B cell (primary cell): ENCODE data around the gene ADGRF1. TPM values are rescaled to one million over a fixed set of nuclear protein-coding genes. Genes with fewer than 3 reads are reported as not detected.

Source experiments
- ATAC-seq: fragments of 200-7000 bp; cut with Tn5 transposase; one replicate; pipeline ENCODE4 v1.10.0; 2021; ENCODE audit warnings: low read depth, mild to moderate bottlenecking, moderate number of reproducible peaks, moderate library complexity
- CTCF ChIA-PET: fragments of 350-600 bp; sonication (Branson Sonifier 250); formaldehyde crosslinking; loops from one replicate; lab custom pipeline; 2021; ENCODE audit warnings: antibody characterized with exemption, inconsistent platforms; lab: Charles Lee
- POLR2A ChIA-PET: fragments of 350-600 bp; sonication (Branson Sonifier 250); formaldehyde crosslinking; loops from one replicate; lab custom pipeline; 2021; ENCODE audit warnings: antibody characterized with exemption; lab: Charles Lee
- DNase-seq: peaks from one replicate; pipeline ENCODE4 v3.0.0; 2013
- H2AFZ ChIP-seq: 2 replicates; pipeline ENCODE4 v1.6.1; 2012; ENCODE audit warnings: mild to moderate bottlenecking, low read depth, low read length; ENCODE audit not compliant: insufficient read depth, poor library complexity, severe bottlenecking
- H3K27ac ChIP-seq, 2 donors: 1 replicate in 1 of 2; 2 replicates in 1 of 2; pipeline ENCODE4 v1.5.1; 2012 to 2013; ENCODE audit warnings: low read length in 2 of 2, mild to moderate bottlenecking in 2 of 2, moderate library complexity in 1 of 2
- H3K27me3 ChIP-seq, 4 experiments: fragments of 200-600 bp in 1 of 4; sonication (generic) in 1 of 4; replicated peaks in 1 of 4; 1 replicate in 2 of 4; 2 replicates in 2 of 4; pipeline versions ENCODE4 v1.6.1 to v1.7.0; 2013 to 2016; ENCODE audit warnings: low read length in 3 of 4, mild to moderate bottlenecking in 2 of 4, mixed read lengths in 1 of 4, moderate library complexity in 1 of 4; ENCODE audit not compliant: insufficient read depth in 4 of 4, control insufficient read depth in 3 of 4; ENCODE audit errors: control extremely low read depth in 1 of 4
- H3K36me3 ChIP-seq, 2 experiments: replicated peaks in 1 of 2; 1 replicate in 1 of 2; 2 replicates in 1 of 2; pipeline versions ENCODE4 v1.6.1 to v1.7.1; 2013; ENCODE audit warnings: low read length in 1 of 2; ENCODE audit not compliant: insufficient read depth in 2 of 2, control insufficient read depth in 1 of 2; ENCODE audit errors: control extremely low read depth in 1 of 2, extremely low read depth in 1 of 2
- H3K4me1 ChIP-seq, 2 donors: fragments of 200-600 bp in 1 of 2; sonication (generic) in 1 of 2; 1 replicate in 1 of 2; 2 replicates in 1 of 2; pipeline versions ENCODE4 v1.5.1 to v1.6.1; 2013 to 2017; ENCODE audit warnings: low read length in 2 of 2; ENCODE audit not compliant: control insufficient read depth in 2 of 2, insufficient read depth in 2 of 2
- H3K4me2 ChIP-seq: replicated peaks from 2 replicates; pipeline ENCODE3; 2012; ENCODE audit warnings: mild to moderate bottlenecking, low read depth, low read length; ENCODE audit not compliant: poor library complexity, severe bottlenecking
- H3K4me3 ChIP-seq, 5 experiments: fragments of 200-600 bp in 1 of 5; sonication (generic) in 1 of 5; 1 replicate in 3 of 5; 2 replicates in 2 of 5; pipeline versions ENCODE4 v1.5.1 to v1.7.0; 2011 to 2016; ENCODE audit warnings: low read length in 4 of 5, mild to moderate bottlenecking in 4 of 5, low read depth in 2 of 5, control low read depth in 1 of 5, moderate library complexity in 1 of 5; ENCODE audit not compliant: insufficient read depth in 1 of 5; ENCODE audit errors: control extremely low read depth in 1 of 5, extremely low read depth in 1 of 5
- H3K79me2 ChIP-seq: fragments of 200-600 bp; sonication (generic); one replicate; pipeline ENCODE4 v1.6.0; 2016; ENCODE audit warnings: low read length; ENCODE audit not compliant: control insufficient read depth, insufficient read depth
- H3K9ac ChIP-seq: fragments of 200-600 bp; sonication (generic); 2 replicates; pipeline ENCODE4 v1.6.1; 2017; ENCODE audit warnings: mild to moderate bottlenecking, low read length, moderate library complexity
- H3K9me3 ChIP-seq, 3 donors: one replicate each; pipeline versions ENCODE4 v1.6.1 to v1.7.1; 2013; ENCODE audit warnings: low read length in 2 of 3; ENCODE audit not compliant: control insufficient read depth in 2 of 3, insufficient read depth in 1 of 3; ENCODE audit errors: control extremely low read depth in 1 of 3
- H4K20me1 ChIP-seq: 2 replicates; pipeline ENCODE4 v1.6.0; 2012; ENCODE audit warnings: mild to moderate bottlenecking, low read length; ENCODE audit not compliant: insufficient read depth, control insufficient read depth, poor library complexity, severe bottlenecking
- H3K27ac Mint-ChIP-seq: one replicate; pipeline ENCODE4 v1.8.0; 2021; ENCODE audit warnings: mixed read lengths
- H3K27me3 Mint-ChIP-seq: one replicate; pipeline ENCODE4 v1.8.0; 2021; ENCODE audit warnings: mixed read lengths
- H3K4me1 Mint-ChIP-seq: one replicate; pipeline ENCODE4 v1.8.0; 2021; ENCODE audit warnings: mixed read lengths
- H3K4me3 Mint-ChIP-seq: one replicate; pipeline ENCODE4 v1.8.0; 2021; ENCODE audit warnings: mixed read lengths
- H3K9me3 Mint-ChIP-seq: one replicate; pipeline ENCODE4 v1.8.0; 2022; ENCODE audit warnings: mixed read lengths; ENCODE audit not compliant: insufficient read depth
- CTCF ChIP-seq: fragments of 200-600 bp; IDR thresholded peaks from one replicate; pipeline ENCODE4 v1.8.0; 2022; ENCODE audit warnings: antibody characterized with exemption, mild to moderate bottlenecking
- EZH2 ChIP-seq: IDR thresholded peaks from 2 replicates; pipeline ENCODE4 v1.6.1; 2012; ENCODE audit warnings: borderline replicate concordance, low read depth, mild to moderate bottlenecking, moderate library complexity, low read length; ENCODE audit not compliant: insufficient read depth, poor library complexity, severe bottlenecking
- WGBS: methylation state at CpG from one replicate; pipeline ENCODE4 v1.1.5; 2013; ENCODE audit warnings: missing lambda C conversion rate; ENCODE audit not compliant: insufficient coverage; 5-methylcytosine and 5-hydroxymethylcytosine counted together
- intact Hi-C: fragments of 100-400 bp; cut with micrococcal nuclease; formaldehyde crosslinking; loops from one replicate; pipeline ENCODE4 v1.10.0; 2022
- polyA plus RNA-seq: library from polyadenylated mRNA; depleted of rRNA; stranded (reverse); fragments of >200 nt; gene quantifications from 2 replicates; pipeline ENCODE4 v1.2.3, GENCODE V29; 2012
- total RNA-seq, 2 donors: library from RNA; stranded (reverse); fragments of 120-200 nt in 1 of 2; gene quantifications; 1 replicate in 1 of 2; 2 replicates in 1 of 2; pipeline versions ENCODE4 v1.2.3 to v1.2.4, GENCODE V29; 2013 to 2022

The ADGRF1 gene
- total and polyA plus RNA-seq, 2 donors (not counting 1 experiment from before 2014, with no cell fraction given), result not detected

DNA sequence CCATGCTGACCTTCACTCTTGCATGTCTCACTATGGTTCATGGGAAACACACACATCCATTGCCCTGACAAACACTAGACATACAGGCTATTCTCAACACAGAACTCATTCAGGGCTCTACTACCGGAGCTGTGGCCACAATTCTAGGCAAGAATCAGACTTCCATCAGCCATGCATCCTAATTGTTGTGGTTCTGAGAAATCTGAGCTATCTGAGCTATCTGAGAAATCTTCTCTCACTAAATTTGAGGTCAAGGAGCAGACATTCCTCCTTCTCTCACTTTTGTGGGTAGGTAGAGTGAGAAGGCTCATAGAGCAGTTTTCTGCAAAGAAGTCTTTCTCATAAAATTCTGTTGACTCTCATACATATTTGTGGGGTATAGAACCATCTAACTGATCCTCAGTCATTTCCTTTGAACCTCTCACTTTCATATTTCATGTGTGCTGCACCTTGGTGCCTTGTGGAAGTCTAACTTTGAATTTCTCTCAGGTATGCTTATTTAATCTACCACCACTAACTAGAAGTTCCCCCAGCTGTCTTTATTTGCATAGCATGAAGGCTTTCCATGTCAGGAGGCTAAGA, 43.6 kb downstream of the ADGRF1 start:
- ATAC-seq (no peak), DNase-seq (no peak)
- Mint-ChIP-seq H3K4me3 (no peak overlapping the region), H3K27me3 (peaks cover 7% of the 10 kb centered on the region), H3K4me1 (no peaks in the 10 kb centered on the region), H3K9me3 (no peaks in the 10 kb centered on the region), H3K27ac (no peak overlapping the region)
- Histone ChIP-seq H2AFZ (no peak overlapping the region), H3K4me3 (no peak overlapping the region), H3K4me2 (no peak overlapping the region), H3K9me3 (no peaks in the 10 kb centered on the region), H3K27me3 (no peaks in the 10 kb centered on the region), H3K9ac (no peak overlapping the region), H3K4me1 (no peaks in the 10 kb centered on the region), H3K36me3 (no peaks in the 10 kb centered on the region), H3K27ac (no peak overlapping the region), H4K20me1 (no peaks in the 10 kb centered on the region), H3K79me2 (no peaks in the 10 kb centered on the region)
- intact Hi-C loops, result no loop called here
- ChIA-PET CTCF (no interaction called here), POLR2A (no interaction called here)
- WGBS, result no CpG with 5 or more reads among the region's 1 CpG
- no peak for TF ChIP-seq EZH2
- TF ChIP-seq CTCF, result no peak

DNA sequence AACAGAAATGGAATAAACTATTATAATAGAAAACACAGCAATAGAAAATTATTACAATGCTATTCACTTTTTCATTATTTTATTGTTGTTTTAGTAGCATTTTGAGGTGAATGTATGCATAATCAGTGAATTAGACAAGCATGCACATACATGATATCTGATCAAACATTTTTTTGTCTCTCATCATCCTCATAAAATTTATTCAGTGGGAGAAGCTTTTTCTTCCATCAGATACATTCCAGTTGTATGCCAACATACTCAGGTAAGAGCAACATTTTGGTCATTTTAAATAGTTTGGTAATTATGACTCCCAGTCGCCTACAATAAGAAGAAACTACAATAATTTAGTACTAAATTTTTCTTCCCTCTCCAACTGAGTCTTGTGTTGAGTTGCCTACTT, 44.5 kb downstream of the ADGRF1 start:
- Histone ChIP-seq H2AFZ (no peak overlapping the region), H3K9ac (no peak overlapping the region), H3K36me3 (no peaks in the 10 kb centered on the region), H3K27ac (no peak overlapping the region), H4K20me1 (no peaks in the 10 kb centered on the region), H3K79me2 (no peaks in the 10 kb centered on the region), H3K4me2 (no peak overlapping the region), H3K4me3 (no peak overlapping the region), H3K9me3 (no peaks in the 10 kb centered on the region), H3K4me1 (no peaks in the 10 kb centered on the region), H3K27me3 (no peaks in the 10 kb centered on the region)
- intact Hi-C loops, result no loop called here
- no peak overlapping the region for H3K27ac Mint-ChIP-seq
- no peaks in the 10 kb centered on the region for H3K4me1 Mint-ChIP-seq
- no peak overlapping the region for H3K4me3 Mint-ChIP-seq
- no peaks in the 10 kb centered on the region for H3K9me3 Mint-ChIP-seq
- H3K27me3 Mint-ChIP-seq, result peaks cover 9% of the 10 kb centered on the region
- WGBS, result no CpG with 5 or more reads among the region's 1 CpG
- no peak for ATAC-seq
- ChIA-PET POLR2A (no interaction called here), CTCF (no interaction called here)
- TF ChIP-seq EZH2 (no peak), CTCF (no peak)
- DNase-seq, result no peak
